H9 (cell line): ENCODE data around the gene P2RX7. TPM values are rescaled to one million over a fixed set of nuclear protein-coding genes. Genes with fewer than 3 reads are reported as not detected.
A peak's percentile ranks its signal among the peaks of the same experiment; 100 is the strongest.

Experiments used
- DNase-seq: peaks from one replicate; pipeline ENCODE4 v3.0.0-alpha.2; 2017
- H2AFZ ChIP-seq: one replicate; pipeline ENCODE4 v1.6.1; 2013; ENCODE audit warnings: mild to moderate bottlenecking, low read length, control low read depth, moderate library complexity
- H2AK5ac ChIP-seq: 2 replicates; pipeline ENCODE4 v1.6.1; 2013; ENCODE audit warnings: low read length, control low read depth, mixed read lengths; ENCODE audit not compliant: insufficient read length
- H2BK120ac ChIP-seq: one replicate; pipeline ENCODE4 v1.6.1; 2013; ENCODE audit warnings: low read depth, mild to moderate bottlenecking, low read length, control low read depth, inconsistent platforms; ENCODE audit not compliant: poor library complexity, severe bottlenecking
- H2BK12ac ChIP-seq: 2 replicates; pipeline ENCODE4 v1.6.1; 2013; ENCODE audit warnings: low read length, control low read depth, mixed read lengths, low read depth; ENCODE audit not compliant: insufficient read length
- H2BK15ac ChIP-seq: 2 replicates; pipeline ENCODE4 v1.6.1; 2013; ENCODE audit warnings: low read depth, low read length, control low read depth
- H2BK20ac ChIP-seq: one replicate; pipeline ENCODE4 v1.6.1; 2013; ENCODE audit warnings: low read depth, mild to moderate bottlenecking, low read length, control low read depth, inconsistent platforms; ENCODE audit not compliant: poor library complexity, severe bottlenecking
- H2BK5ac ChIP-seq: 2 replicates; pipeline ENCODE4 v1.6.1; 2013; ENCODE audit warnings: low read length, control low read depth, mixed read lengths; ENCODE audit not compliant: insufficient read length
- H3K14ac ChIP-seq: 2 replicates; pipeline ENCODE4 v1.6.1; 2013; ENCODE audit warnings: low read length, control low read depth; ENCODE audit not compliant: insufficient read depth
- H3K18ac ChIP-seq: 2 replicates; pipeline ENCODE4 v1.6.1; 2013; ENCODE audit warnings: low read depth, mild to moderate bottlenecking, mixed read lengths, low read length, control low read depth; ENCODE audit not compliant: insufficient read length
- H3K23ac ChIP-seq: 2 replicates; pipeline ENCODE4 v1.6.1; 2013; ENCODE audit warnings: low read length, control low read depth, mixed read lengths, low read depth; ENCODE audit not compliant: insufficient read length
- H3K23me2 ChIP-seq: 2 replicates; pipeline ENCODE4 v1.6.1; 2013; ENCODE audit warnings: low read depth, mild to moderate bottlenecking, mixed read lengths, low read length, control low read depth; ENCODE audit not compliant: insufficient read length, poor library complexity, severe bottlenecking
- H3K27ac ChIP-seq: 2 replicates; pipeline ENCODE4 v1.5.1; 2013; ENCODE audit warnings: low read length, control low read depth, mixed read lengths, low read depth; ENCODE audit not compliant: insufficient read length
- H3K27me3 ChIP-seq: 2 replicates; pipeline ENCODE4 v1.6.1; 2013; ENCODE audit warnings: low read length, control low read depth, inconsistent platforms; ENCODE audit not compliant: insufficient read depth
- H3K4ac ChIP-seq: 2 replicates; pipeline ENCODE4 v1.6.1; 2013; ENCODE audit warnings: low read depth, mild to moderate bottlenecking, control low read depth, inconsistent platforms, low read length, moderate library complexity
- H3K4me1 ChIP-seq: 2 replicates; pipeline ENCODE4 v1.6.1; 2013; ENCODE audit warnings: low read length, control low read depth, inconsistent platforms; ENCODE audit not compliant: insufficient read depth
- H3K4me2 ChIP-seq: 2 replicates; pipeline ENCODE4 v1.6.1; 2013; ENCODE audit warnings: low read length, control low read depth, mixed read lengths; ENCODE audit not compliant: insufficient read length, insufficient read depth
- H3K56ac ChIP-seq: 2 replicates; pipeline ENCODE4 v1.6.1; 2013; ENCODE audit warnings: low read depth, mild to moderate bottlenecking, mixed read lengths, low read length, control low read depth; ENCODE audit not compliant: insufficient read length
- H3K79me1 ChIP-seq: 2 replicates; pipeline ENCODE4 v1.6.1; 2013; ENCODE audit warnings: low read depth, mild to moderate bottlenecking, moderate library complexity, low read length, control low read depth, inconsistent platforms; ENCODE audit not compliant: insufficient read depth, poor library complexity, severe bottlenecking
- H3K79me2 ChIP-seq: 2 replicates; pipeline ENCODE4 v1.6.1; 2013; ENCODE audit warnings: low read length, control low read depth, inconsistent platforms; ENCODE audit not compliant: insufficient read depth
- H3K9ac ChIP-seq: 2 replicates; pipeline ENCODE4 v1.6.1; 2013; ENCODE audit warnings: low read length, control low read depth, mixed read lengths; ENCODE audit not compliant: insufficient read length; ENCODE audit errors: extremely low read depth
- H3K9me3 ChIP-seq: one replicate; pipeline ENCODE4 v1.6.1; 2013; ENCODE audit warnings: low read depth, low read length, inconsistent platforms; ENCODE audit not compliant: control insufficient read depth
- H3T11ph ChIP-seq: one replicate; pipeline ENCODE4 v1.6.1; 2013; ENCODE audit warnings: mild to moderate bottlenecking, low read length, control low read depth, inconsistent platforms
- H4K20me1 ChIP-seq: one replicate; pipeline ENCODE4 v1.6.1; 2013; ENCODE audit not compliant: control insufficient read depth, insufficient read length, insufficient read depth
- H4K5ac ChIP-seq: 2 replicates; pipeline ENCODE4 v1.6.1; 2013; ENCODE audit warnings: low read depth, mild to moderate bottlenecking, mixed read lengths, low read length, control low read depth; ENCODE audit not compliant: insufficient read length
- H4K8ac ChIP-seq: replicated peaks from 2 replicates; pipeline ENCODE4 v1.6.1; 2013; ENCODE audit warnings: low read length, control low read depth, mixed read lengths, low read depth; ENCODE audit not compliant: insufficient read length
- H4K91ac ChIP-seq: 2 replicates; pipeline ENCODE4 v1.6.1; 2013; ENCODE audit warnings: low read depth, mild to moderate bottlenecking, moderate library complexity, mixed read lengths, low read length, control low read depth; ENCODE audit not compliant: insufficient read length
- H3K27ac Mint-ChIP-seq, 3 experiments: 2 replicates in 2 of 3; 3 replicates in 1 of 3; pipeline ENCODE4 v1.8.0; 2020 to 2021; ENCODE audit warnings: mixed read lengths in 3 of 3, mild to moderate bottlenecking in 1 of 3, moderate library complexity in 1 of 3
- H3K27me3 Mint-ChIP-seq: 2 replicates; pipeline ENCODE4 v1.8.0; 2021; ENCODE audit warnings: low read depth, mild to moderate bottlenecking, moderate library complexity, mixed read lengths
- H3K36me3 Mint-ChIP-seq, 3 experiments: 2 replicates in 2 of 3; 3 replicates in 1 of 3; pipeline ENCODE4 v1.8.0; 2020 to 2021; ENCODE audit warnings: low read depth in 3 of 3, mixed read lengths in 3 of 3; ENCODE audit not compliant: insufficient read depth in 1 of 3
- H3K4me1 Mint-ChIP-seq, 2 experiments: 2 replicates each; pipeline ENCODE4 v1.8.0; 2020; ENCODE audit warnings: mixed read lengths in 2 of 2
- H3K4me3 Mint-ChIP-seq, 2 experiments: 2 replicates in 1 of 2; 3 replicates in 1 of 2; pipeline ENCODE4 v1.8.0; 2020 to 2021; ENCODE audit warnings: mild to moderate bottlenecking in 2 of 2, mixed read lengths in 2 of 2, moderate library complexity in 1 of 2
- H3K9me3 Mint-ChIP-seq, 2 experiments: 2 replicates in 1 of 2; 3 replicates in 1 of 2; pipeline ENCODE4 v1.8.0; 2020; ENCODE audit warnings: mild to moderate bottlenecking in 2 of 2, mixed read lengths in 2 of 2, moderate library complexity in 1 of 2
- CTCF ChIP-seq: fragments of 200-600 bp; sonication (generic); conservative IDR thresholded peaks from 3 replicates; pipeline ENCODE4 v1.8.0; 2021; ENCODE audit warnings: antibody characterized with exemption, mild to moderate bottlenecking
- WGBS: extraction: QIAGEN DNeasy Blood & Tissue Kit; methylation state at CpG from one replicate; pipeline ENCODE4 v1.1.7; 2013; ENCODE audit warnings: missing lambda C conversion rate, low lambda C conversion rate, mixed read lengths; ENCODE audit not compliant: insufficient read length; ENCODE audit errors: extremely low coverage; 5-methylcytosine and 5-hydroxymethylcytosine counted together
- total RNA-seq: library from RNA; stranded (reverse); gene quantifications from 2 replicates; pipeline ENCODE4 v1.2.1, GENCODE V29; 2021

The P2RX7 gene
- total RNA-seq, 1 experiment from 2014 or later: 0.09 TPM

DNA sequence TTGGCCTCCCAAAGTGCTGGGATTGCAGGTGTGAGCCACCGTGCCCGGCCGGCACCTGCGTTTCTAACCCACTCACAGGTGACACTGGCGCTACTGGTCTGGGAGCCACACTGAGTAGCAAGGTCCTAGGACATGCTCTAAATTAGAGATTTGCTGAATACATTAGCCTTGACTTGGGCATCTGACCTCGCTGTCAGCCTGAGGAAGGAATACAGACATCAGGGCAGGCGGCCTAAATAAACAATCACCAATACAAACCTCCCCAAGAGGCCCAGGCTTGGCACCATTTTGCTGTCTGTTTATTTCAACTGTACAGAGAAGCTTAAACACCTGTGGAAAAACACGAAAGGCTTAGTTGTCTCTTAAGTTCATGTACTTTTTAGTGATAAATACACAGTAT lies 104.7 kb downstream of the P2RX7 start:
- Histone ChIP-seq H3K79me2 (no peaks in the 10 kb centered on the region), H2BK5ac (no peak overlapping the region), H3K4ac (no peak overlapping the region), H3K18ac (no peak overlapping the region), H3T11ph (no peak overlapping the region), H3K27me3 (no peaks in the 10 kb centered on the region), H4K5ac (no peak overlapping the region), H3K23me2 (no peaks in the 10 kb centered on the region), H2BK12ac (no peak overlapping the region), H2BK15ac (no peak overlapping the region), H4K20me1 (no peaks in the 10 kb centered on the region), H3K14ac (no peak overlapping the region), H3K9ac (no peak overlapping the region), H3K79me1 (no peaks in the 10 kb centered on the region), H3K9me3 (no peaks in the 10 kb centered on the region), H2AK5ac (no peak overlapping the region), H4K91ac (no peak overlapping the region), H2AFZ (no peak overlapping the region), H3K27ac (no peak overlapping the region), H3K4me1 (peaks cover 3% of the 10 kb centered on the region; the same call in 1 of the 2 replicates), H2BK120ac (no peak overlapping the region), H3K4me2 (no peak overlapping the region), H4K8ac (no peak overlapping the region), H2BK20ac (no peak overlapping the region), H3K23ac (no peak overlapping the region), H3K56ac (no peak overlapping the region)
- no peaks in the 10 kb centered on the region for H3K27me3 Mint-ChIP-seq
- H3K36me3 Mint-ChIP-seq: peaks cover 6 to 29% (median 15%) of the 10 kb centered on the region in 3 experiments; a peak in 6 of 7 replicates
- TF ChIP-seq CTCF: no peak
- no CpG with 5 or more reads among the region's 8 CpGs for WGBS
- H3K27ac Mint-ChIP-seq: peak overlapping the region; percentile 59 to 96 (median 95); a peak in 2 of 7 replicates
- H3K4me1 Mint-ChIP-seq: peaks cover 25 to 40% of the 10 kb centered on the region in 2 experiments
- H3K9me3 Mint-ChIP-seq: no peaks in the 10 kb centered on the region
- no peak for DNase-seq
- no peak overlapping the region; a peak in 1 of 5 replicates for H3K4me3 Mint-ChIP-seq

Other genes starting within 250 kb of the P2RX7 start
- 46.3 and 47.2 TPM in 2 replicates for gene SPPL3, start 228.5 kb upstream of the P2RX7 start, total RNA-seq
- not detected in 2 replicates for gene HNF1A, start 154.3 kb upstream of the P2RX7 start, total RNA-seq
- gene C12orf43, start 116.4 kb upstream of the P2RX7 start, total RNA-seq: 24.8 and 25.7 TPM in 2 replicates
- gene OASL, start 93.6 kb upstream of the P2RX7 start, total RNA-seq: not detected in 2 replicates
- gene P2RX4, start 77.3 kb downstream of the P2RX7 start, total RNA-seq: 7.9 and 8.1 TPM in 2 replicates
- gene CAMKK2, start 163.8 kb downstream of the P2RX7 start, total RNA-seq: 22.4 and 24.7 TPM in 2 replicates
- 95.3 and 101 TPM in 2 replicates for gene ANAPC5, start 219.5 kb downstream of the P2RX7 start, total RNA-seq